GM12891 (cell line): ENCODE results near the gene HOOK2.

Experiments
- POLR2A ChIP-seq: IDR thresholded peaks from 2 replicates; pipeline ENCODE4 v1.6.1; 2011; ENCODE audit warnings: low read depth, low read length, control low read depth
- POLR2AphosphoS5 ChIP-seq: IDR thresholded peaks from 2 replicates; pipeline ENCODE4 v1.6.1; 2011; ENCODE audit warnings: low read depth, low read length, control low read depth
- POU2F2 ChIP-seq: IDR thresholded peaks from 2 replicates; pipeline ENCODE4 v1.6.1; 2011; ENCODE audit warnings: low read depth, mild to moderate bottlenecking, control low read depth, low read length, moderate library complexity
- SPI1 ChIP-seq: IDR thresholded peaks from 2 replicates; pipeline ENCODE4 v1.6.1; 2011; ENCODE audit warnings: low read depth, low read length, control low read depth
- TAF1 ChIP-seq: IDR thresholded peaks from 2 replicates; pipeline ENCODE4 v1.6.1; 2011; ENCODE audit warnings: low read depth, low read length, control low read depth

- no peak for TF ChIP-seq TAF1
- no peak for TF ChIP-seq POLR2A
- no peak for TF ChIP-seq POLR2AphosphoS5
- no peak for TF ChIP-seq SPI1
- no peak for TF ChIP-seq POU2F2
These were observed 55.1 kb downstream of the HOOK2 start for GRCh38 chr19:12720296-12720695.
